Jurkat, Clone E6-1 (cell line): ENCODE measurements around the gene LMF1.
"Not testable (repeated sequence)": the region's sequence is repeated elsewhere in the genome, so short reads cannot be mapped to it uniquely, and the experiment has no call there.

Source experiments
- DNase-seq: peaks from one replicate; pipeline ENCODE4 v3.0.0-alpha.2; 2011; ENCODE audit warnings: low read depth, low spot score
- H3K4me3 ChIP-seq: 2 replicates; pipeline ENCODE4 v1.5.1; 2011; ENCODE audit warnings: mild to moderate bottlenecking, low read length, control low read depth, moderate library complexity

LMF1 gene

GRCh38 chr16:962366-962765, 8.4 kb downstream of the LMF1 start:
- DNase-seq = no peak
- H3K4me3 ChIP-seq = no peak overlapping the region

- no peak for DNase-seq
- no peak overlapping the region for H3K4me3 ChIP-seq
Observed at GRCh38 chr16:959232-960040, 11.3 kb downstream of the LMF1 start.

GRCh38 chr16:955766-956165, 15.0 kb downstream of the LMF1 start:
- DNase-seq, H3K4me3 ChIP-seq: not testable (repeated sequence)

- peak; percentile 22 for DNase-seq
- H3K4me3 ChIP-seq = not testable (repeated sequence)
Observed at GRCh38 chr16:953818-954217, 17.0 kb downstream of the LMF1 start.

GRCh38 chr16:952321-952720, 18.5 kb downstream of the LMF1 start:
- no peak for DNase-seq
- no peak overlapping the region for H3K4me3 ChIP-seq

GRCh38 chr16:951660-952301, 19.0 kb downstream of the LMF1 start:
- DNase-seq = no peak
- H3K4me3 ChIP-seq = no peak overlapping the region

- not testable (repeated sequence) for DNase-seq, H3K4me3 ChIP-seq
Observed at GRCh38 chr16:950733-951573, 19.8 kb downstream of the LMF1 start.

GRCh38 chr16:948767-949166, 22.0 kb downstream of the LMF1 start:
- H3K4me3 ChIP-seq, DNase-seq: not testable (repeated sequence)

- H3K4me3 ChIP-seq, DNase-seq: not testable (repeated sequence)
Observed at GRCh38 chr16:947922-948303, 22.9 kb downstream of the LMF1 start.

- no peak for DNase-seq
- H3K4me3 ChIP-seq = no peak overlapping the region
Observed at GRCh38 chr16:947255-947921, 23.4 kb downstream of the LMF1 start.

GRCh38 chr16:946048-946395, 24.8 kb downstream of the LMF1 start:
- H3K4me3 ChIP-seq = no peak overlapping the region
- no peak for DNase-seq

GRCh38 chr16:945271-946047, 25.3 kb downstream of the LMF1 start:
- DNase-seq = no peak
- H3K4me3 ChIP-seq = no peak overlapping the region

GRCh38 chr16:943971-944370, 26.8 kb downstream of the LMF1 start:
- H3K4me3 ChIP-seq = no peak overlapping the region

GRCh38 chr16:942436-943060, 28.2 kb downstream of the LMF1 start:
- DNase-seq = no peak
- H3K4me3 ChIP-seq = no peak overlapping the region

More at GRCh38 chr16:943971-944370, 26.8 kb downstream of the LMF1 start:
- DNase-seq = no peak

- H3K4me3 ChIP-seq = no peak overlapping the region
Observed at GRCh38 chr16:939941-940340, 30.8 kb downstream of the LMF1 start.

GRCh38 chr16:939311-939710, 31.5 kb downstream of the LMF1 start:
- no peak for DNase-seq

More at GRCh38 chr16:939941-940340, 30.8 kb downstream of the LMF1 start:
- no peak for DNase-seq

GRCh38 chr16:938752-939151, 32.0 kb downstream of the LMF1 start:
- DNase-seq = no peak
- no peak overlapping the region for H3K4me3 ChIP-seq

More at GRCh38 chr16:939311-939710, 31.5 kb downstream of the LMF1 start:
- no peak overlapping the region for H3K4me3 ChIP-seq

GRCh38 chr16:938136-938535, 32.6 kb downstream of the LMF1 start:
- H3K4me3 ChIP-seq = no peak overlapping the region
- DNase-seq = no peak
